Neutrophil (primary cell): ENCODE measurements around the gene DNAJB8.

Experiments used
- H3K27ac ChIP-seq: fragments of 200-600 bp; sonication (generic); 2 replicates; pipeline ENCODE4 v1.5.1; 2016; ENCODE audit warnings: mild to moderate bottlenecking, moderate library complexity
- H3K27me3 ChIP-seq: fragments of 200-600 bp; sonication (generic); 2 replicates; pipeline ENCODE4 v1.6.0; 2016; ENCODE audit warnings: mild to moderate bottlenecking
- H3K36me3 ChIP-seq: fragments of 200-600 bp; sonication (generic); 2 replicates; pipeline ENCODE4 v1.5.1; 2017
- H3K4me1 ChIP-seq, 2 experiments: fragments of 200-600 bp in 1 of 2; sonication (generic) in 1 of 2; 1 replicate in 1 of 2; 2 replicates in 1 of 2; pipeline versions ENCODE4 v1.5.1 to v1.6.1; 2013 to 2016; ENCODE audit warnings: low read depth in 1 of 2, low read length in 1 of 2, mild to moderate bottlenecking in 1 of 2, moderate library complexity in 1 of 2; ENCODE audit not compliant: control insufficient read depth in 1 of 2, insufficient read depth in 1 of 2
- H3K4me3 ChIP-seq, 2 experiments: fragments of 200-600 bp in 1 of 2; sonication (generic) in 1 of 2; 1 replicate in 1 of 2; 2 replicates in 1 of 2; pipeline ENCODE4 v1.5.1; 2013 to 2016; ENCODE audit warnings: low read depth in 1 of 2, low read length in 1 of 2, mild to moderate bottlenecking in 1 of 2, moderate library complexity in 1 of 2
- H3K9me3 ChIP-seq: fragments of 200-600 bp; sonication (generic); 2 replicates; pipeline ENCODE4 v1.5.1; 2016
- CTCF ChIP-seq: fragments of 200-600 bp; sonication (generic); IDR thresholded peaks from 2 replicates; pipeline ENCODE4 v1.5.1; 2016; ENCODE audit warnings: antibody characterized with exemption

DNAJB8 gene

GRCh38 chr3:128443771-128444170, 22.9 kb downstream of the DNAJB8 start:
- peaks cover 43% of the 10 kb centered on the region for H3K27me3 ChIP-seq
- no peaks in the 10 kb centered on the region for H3K9me3 ChIP-seq
- no peak for TF ChIP-seq CTCF
- no peaks in the 10 kb centered on the region for H3K4me1 ChIP-seq
- H3K36me3 ChIP-seq = no peaks in the 10 kb centered on the region
- no peak overlapping the region for H3K27ac ChIP-seq
- no peak overlapping the region for H3K4me3 ChIP-seq

DNA sequence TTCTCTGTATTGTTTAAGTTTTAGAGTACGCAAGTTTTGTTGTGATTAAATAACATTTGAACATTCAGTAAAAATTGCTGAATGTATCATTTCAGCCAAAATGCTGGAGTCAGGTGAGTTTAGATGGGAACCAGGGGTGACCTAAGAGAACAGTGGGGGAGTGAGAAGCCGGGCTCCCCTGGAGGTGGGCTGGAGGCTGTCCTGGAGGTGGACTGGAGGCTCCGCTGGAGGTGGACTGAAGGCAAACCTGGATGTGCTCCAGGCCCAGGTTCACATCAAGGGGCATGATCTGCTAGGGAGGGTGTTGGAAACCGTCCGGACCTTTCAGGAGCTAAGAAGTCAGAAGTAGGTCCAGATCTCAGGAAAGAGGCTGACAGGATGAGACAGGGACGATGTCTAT, 23.7 kb downstream of the DNAJB8 start:
- H3K27me3 ChIP-seq = peaks cover 35% of the 10 kb centered on the region
- no peak overlapping the region for H3K4me3 ChIP-seq
- no peaks in the 10 kb centered on the region for H3K4me1 ChIP-seq
- no peaks in the 10 kb centered on the region for H3K36me3 ChIP-seq
- no peak overlapping the region for H3K27ac ChIP-seq
- H3K9me3 ChIP-seq = no peaks in the 10 kb centered on the region
- TF ChIP-seq CTCF = no peak

- H3K27ac ChIP-seq = no peak overlapping the region
- no peaks in the 10 kb centered on the region for H3K36me3 ChIP-seq
- TF ChIP-seq CTCF = no peak
- no peaks in the 10 kb centered on the region for H3K4me1 ChIP-seq
- no peaks in the 10 kb centered on the region for H3K9me3 ChIP-seq
- H3K4me3 ChIP-seq = no peak overlapping the region
- peaks cover 34% of the 10 kb centered on the region for H3K27me3 ChIP-seq
Observed at GRCh38 chr3:128442070-128442469, 24.6 kb downstream of the DNAJB8 start.

DNA sequence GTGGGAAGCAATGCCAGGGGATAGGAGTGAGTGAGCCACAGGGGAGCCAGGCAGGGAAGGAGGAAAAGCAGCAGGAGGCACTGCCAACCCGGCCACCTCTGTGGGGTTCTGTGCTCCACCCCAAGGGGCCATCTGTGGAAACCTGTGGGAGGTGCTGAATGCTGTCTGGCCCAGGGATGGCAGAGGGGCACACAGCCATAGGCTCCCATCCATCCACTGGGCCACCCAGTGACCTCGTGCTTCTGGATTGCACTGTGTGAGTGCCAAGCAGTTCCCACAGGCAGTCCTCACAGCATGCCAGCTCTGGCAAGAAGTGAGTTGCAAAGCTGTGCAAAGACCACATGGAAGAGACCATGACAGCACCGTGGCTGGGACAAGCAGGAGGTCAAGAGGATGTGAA, 27.5 kb downstream of the DNAJB8 start:
- Histone ChIP-seq H3K36me3 (no peaks in the 10 kb centered on the region), H3K9me3 (no peaks in the 10 kb centered on the region), H3K4me1 (no peaks in the 10 kb centered on the region), H3K27ac (no peak overlapping the region), H3K4me3 (no peak overlapping the region), H3K27me3 (peaks cover 55% of the 10 kb centered on the region)
- TF ChIP-seq CTCF = no peak

- no peak for TF ChIP-seq CTCF
- Histone ChIP-seq H3K4me1 (no peaks in the 10 kb centered on the region), H3K9me3 (no peaks in the 10 kb centered on the region), H3K36me3 (no peaks in the 10 kb centered on the region), H3K27me3 (peaks cover 55% of the 10 kb centered on the region), H3K4me3 (no peak overlapping the region), H3K27ac (no peak overlapping the region)
Observed at GRCh38 chr3:128438488-128439072, 28.1 kb downstream of the DNAJB8 start.

- H3K36me3 ChIP-seq = no peaks in the 10 kb centered on the region
- no peak overlapping the region for H3K4me3 ChIP-seq
- H3K9me3 ChIP-seq = no peaks in the 10 kb centered on the region
- H3K27me3 ChIP-seq = peaks cover 72% of the 10 kb centered on the region
- H3K4me1 ChIP-seq = no peaks in the 10 kb centered on the region
- no peak overlapping the region for H3K27ac ChIP-seq
- TF ChIP-seq CTCF = no peak
Observed at GRCh38 chr3:128436214-128436613, 30.5 kb downstream of the DNAJB8 start.
